ENCODE data around the gene LGALSL.

- TF ChIP-seq GLIS3 (CRISPR knock-in tag; IDR thresholded peaks at IDR 0.05) (no peak), ZFP30 (CRISPR knock-in tag; IDR thresholded peaks at IDR 0.05) (no peak), ISL1 (CRISPR knock-in tag; IDR thresholded peaks at IDR 0.05) (no peak)
Observed at GRCh38 chr2:64492272-64492671, 38.3 kb downstream of the LGALSL start.
